HG03521 (cell line): ENCODE measurements around the gene GATA3.

Experiments
- ATAC-seq: cut with Tn5 transposase; IDR thresholded peaks from one replicate; pipeline ENCODE4 v1.9.1; 2021; ENCODE audit warnings: mild to moderate bottlenecking, moderate library complexity; ENCODE audit not compliant: unreplicated experiment

The GATA3 gene

GRCh38 chr10:8092428-8092827 is 37.9 kb downstream of the GATA3 start:
- ATAC-seq: no peak

GRCh38 chr10:8095959-8096358 is 41.5 kb downstream of the GATA3 start:
- ATAC-seq: no peak

- no peak for ATAC-seq
These were observed 42.4 kb downstream of the GATA3 start for GRCh38 chr10:8096931-8097330.

- ATAC-seq: no peak
These were observed 45.9 kb downstream of the GATA3 start for GRCh38 chr10:8100366-8100765.

- ATAC-seq: peak; percentile 68
These were observed 48.4 kb downstream of the GATA3 start for GRCh38 chr10:8102708-8103401.

GRCh38 chr10:8103543-8103942 is 49.1 kb downstream of the GATA3 start:
- ATAC-seq: no peak

GRCh38 chr10:8104005-8104404 is 49.5 kb downstream of the GATA3 start:
- no peak for ATAC-seq

GRCh38 chr10:8104721-8105120 is 50.2 kb downstream of the GATA3 start:
- ATAC-seq: no peak

GRCh38 chr10:8105932-8106331 is 51.4 kb downstream of the GATA3 start:
- no peak for ATAC-seq

- ATAC-seq: no peak
These were observed 57.9 kb downstream of the GATA3 start for GRCh38 chr10:8112230-8112905.

- no peak for ATAC-seq
These were observed 58.5 kb downstream of the GATA3 start for GRCh38 chr10:8112942-8113442.

GRCh38 chr10:8113616-8114015 is 59.1 kb downstream of the GATA3 start:
- ATAC-seq: no peak

GRCh38 chr10:8114741-8115617 is 60.5 kb downstream of the GATA3 start:
- ATAC-seq: no peak

GRCh38 chr10:8115618-8115980 is 61.1 kb downstream of the GATA3 start:
- ATAC-seq: no peak

GRCh38 chr10:8116474-8116873 is 62.0 kb downstream of the GATA3 start:
- ATAC-seq: no peak

- no peak for ATAC-seq
These were observed 62.5 kb downstream of the GATA3 start for GRCh38 chr10:8116926-8117493.

GRCh38 chr10:8121201-8121890 is 66.9 kb downstream of the GATA3 start:
- no peak for ATAC-seq

GRCh38 chr10:8122611-8123369 is 68.3 kb downstream of the GATA3 start:
- no peak for ATAC-seq

- ATAC-seq: no peak
These were observed 69.9 kb downstream of the GATA3 start for GRCh38 chr10:8124436-8124835.
